GM12801 (cell line): ENCODE measurements around the gene ACSM2A.

Experiments
- TF ChIP-seq, protein P1 (sequence below): IDR thresholded peaks from one replicate; pipeline ENCODE4 v1.5.1; 2011; ENCODE audit warnings: control low read depth; ENCODE audit not compliant: insufficient read length; ENCODE audit errors: extremely low read depth

ACSM2A gene

DNA sequence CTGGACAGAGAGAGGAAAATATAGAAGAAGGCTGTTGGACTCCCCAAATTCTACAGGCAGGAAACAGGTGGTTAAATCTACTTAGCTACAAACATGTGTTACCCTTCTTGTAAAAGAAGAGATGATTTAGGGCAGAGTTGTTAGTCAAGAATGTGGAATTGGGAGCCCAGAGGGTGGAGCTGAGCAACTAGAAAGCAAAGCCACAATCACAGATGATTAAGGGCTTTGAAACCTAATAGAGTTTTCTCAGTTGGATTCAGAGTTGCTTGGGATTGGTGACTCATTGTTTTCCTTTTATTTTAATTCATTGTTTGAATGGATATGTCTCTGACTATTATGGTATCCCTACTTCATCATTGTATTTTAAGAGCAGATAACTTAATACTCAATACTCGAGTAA lies 35.8 kb upstream of the ACSM2A start:
- TF ChIP-seq, protein P1, sequence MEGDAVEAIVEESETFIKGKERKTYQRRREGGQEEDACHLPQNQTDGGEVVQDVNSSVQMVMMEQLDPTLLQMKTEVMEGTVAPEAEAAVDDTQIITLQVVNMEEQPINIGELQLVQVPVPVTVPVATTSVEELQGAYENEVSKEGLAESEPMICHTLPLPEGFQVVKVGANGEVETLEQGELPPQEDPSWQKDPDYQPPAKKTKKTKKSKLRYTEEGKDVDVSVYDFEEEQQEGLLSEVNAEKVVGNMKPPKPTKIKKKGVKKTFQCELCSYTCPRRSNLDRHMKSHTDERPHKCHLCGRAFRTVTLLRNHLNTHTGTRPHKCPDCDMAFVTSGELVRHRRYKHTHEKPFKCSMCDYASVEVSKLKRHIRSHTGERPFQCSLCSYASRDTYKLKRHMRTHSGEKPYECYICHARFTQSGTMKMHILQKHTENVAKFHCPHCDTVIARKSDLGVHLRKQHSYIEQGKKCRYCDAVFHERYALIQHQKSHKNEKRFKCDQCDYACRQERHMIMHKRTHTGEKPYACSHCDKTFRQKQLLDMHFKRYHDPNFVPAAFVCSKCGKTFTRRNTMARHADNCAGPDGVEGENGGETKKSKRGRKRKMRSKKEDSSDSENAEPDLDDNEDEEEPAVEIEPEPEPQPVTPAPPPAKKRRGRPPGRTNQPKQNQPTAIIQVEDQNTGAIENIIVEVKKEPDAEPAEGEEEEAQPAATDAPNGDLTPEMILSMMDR, result no peak

DNA sequence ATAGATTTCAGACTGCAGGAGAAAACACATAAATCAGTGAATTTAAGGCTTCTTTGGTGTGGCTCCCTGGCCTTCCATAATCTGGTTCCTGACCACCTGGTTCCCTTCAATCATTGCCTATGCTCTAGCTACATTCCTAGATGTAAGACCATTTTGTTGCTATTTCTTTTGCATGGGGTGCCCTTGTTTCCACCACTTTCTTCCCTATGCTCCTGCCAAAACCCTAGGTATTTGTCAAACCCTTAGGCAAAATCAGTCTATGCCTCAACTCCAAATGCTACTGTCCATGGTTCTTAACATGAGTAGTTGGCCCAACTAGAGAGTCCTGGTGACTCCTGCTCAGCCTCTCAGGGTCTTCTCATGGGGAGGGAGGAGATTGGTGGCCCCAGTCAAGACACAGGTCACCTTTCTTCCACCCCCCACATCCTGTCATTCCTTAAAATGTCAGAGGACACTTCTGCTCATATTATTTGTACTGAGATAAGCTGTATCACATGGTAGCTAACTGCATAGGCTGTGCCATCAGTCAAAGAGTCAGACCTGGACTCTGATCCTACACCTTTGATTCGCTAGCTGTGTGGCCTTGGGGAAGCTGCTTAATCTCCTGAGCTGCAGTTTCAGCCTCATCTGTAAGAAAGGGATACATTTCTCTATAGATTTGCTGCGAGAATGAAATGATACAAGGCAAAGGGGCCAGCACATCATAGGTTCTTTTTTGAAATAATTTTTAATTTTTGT lies 27.0 kb upstream of the ACSM2A start:
- TF ChIP-seq, protein P1, result no peak

DNA sequence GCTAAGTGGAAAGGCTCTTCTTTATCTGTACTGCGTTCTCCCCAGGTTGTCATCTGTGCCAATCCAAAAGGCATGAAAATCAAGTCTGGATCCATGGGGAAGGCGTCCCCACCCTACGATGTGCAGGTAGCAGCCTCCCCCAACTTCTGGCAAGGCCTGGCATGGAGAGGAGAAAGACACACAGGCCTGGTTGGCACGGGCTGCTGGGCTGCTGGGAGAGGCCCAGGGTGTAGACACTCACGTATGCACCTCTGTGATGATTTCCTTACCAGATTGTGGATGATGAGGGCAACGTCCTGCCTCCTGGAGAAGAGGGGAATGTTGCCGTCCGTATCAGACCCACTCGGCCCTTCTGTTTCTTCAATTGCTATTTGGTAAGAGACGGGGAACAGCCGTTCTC lies 20.4 kb upstream of the ACSM2A start:
- TF ChIP-seq, protein P1, result no peak

DNA sequence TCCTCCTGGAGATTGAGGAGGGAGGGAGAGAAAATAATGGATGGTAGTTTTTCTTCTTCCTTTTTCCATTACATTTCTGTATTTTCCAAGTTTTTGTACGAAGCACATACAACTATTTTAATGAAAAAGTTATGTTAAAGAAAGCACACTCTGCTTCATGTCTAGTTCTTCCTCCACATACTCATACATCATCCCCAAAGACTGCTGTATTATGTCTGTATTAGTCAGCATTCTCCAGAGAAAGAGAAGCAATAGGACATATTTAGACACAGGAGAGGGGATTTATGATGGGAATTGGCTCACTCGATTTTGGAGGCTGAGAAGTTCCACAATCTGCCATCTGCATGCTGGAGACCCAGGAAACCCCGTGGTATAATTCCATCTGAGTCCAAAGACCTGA lies 10.1 kb upstream of the ACSM2A start:
- TF ChIP-seq, protein P1, result no peak

DNA sequence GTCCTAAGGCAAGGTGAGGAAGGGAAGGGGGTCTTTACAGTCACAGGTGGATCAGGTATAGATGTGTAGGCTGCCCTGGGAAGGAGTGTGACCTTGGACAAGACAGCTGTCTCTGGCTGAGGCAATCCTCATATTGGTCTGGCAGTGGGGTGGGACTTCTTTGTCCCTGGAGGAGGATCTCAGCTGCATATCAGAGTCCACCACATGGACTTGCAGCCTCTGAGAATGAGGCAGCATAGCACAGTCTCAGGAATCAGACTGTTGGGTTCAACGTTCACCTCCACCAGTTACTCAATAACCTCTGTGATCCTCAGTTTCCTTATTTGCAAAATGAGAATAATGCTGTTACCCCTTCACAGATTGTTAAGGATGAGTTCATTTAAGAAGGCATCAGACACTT lies 33.4 kb downstream of the ACSM2A start:
- TF ChIP-seq, protein P1, result no peak

DNA sequence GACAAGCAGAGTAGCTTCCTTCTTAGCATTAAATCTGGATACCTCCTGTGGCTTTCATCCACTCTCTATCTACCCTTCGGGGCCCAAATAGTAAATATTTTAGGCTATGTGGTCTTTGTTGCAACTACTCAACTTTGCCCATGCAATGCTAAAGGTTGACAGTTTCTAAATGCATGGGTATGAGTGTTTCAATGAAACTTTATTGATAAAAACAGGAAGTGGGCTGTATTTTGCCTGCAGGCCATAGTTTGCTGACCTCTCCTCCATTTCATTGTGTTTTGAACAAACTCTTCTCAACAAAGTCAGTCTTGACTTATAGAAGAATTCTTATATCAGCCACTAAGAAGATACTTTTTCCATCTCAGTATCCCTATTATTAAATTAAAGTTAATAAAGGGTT lies 34.1 kb downstream of the ACSM2A start:
- TF ChIP-seq, protein P1, result no peak

DNA sequence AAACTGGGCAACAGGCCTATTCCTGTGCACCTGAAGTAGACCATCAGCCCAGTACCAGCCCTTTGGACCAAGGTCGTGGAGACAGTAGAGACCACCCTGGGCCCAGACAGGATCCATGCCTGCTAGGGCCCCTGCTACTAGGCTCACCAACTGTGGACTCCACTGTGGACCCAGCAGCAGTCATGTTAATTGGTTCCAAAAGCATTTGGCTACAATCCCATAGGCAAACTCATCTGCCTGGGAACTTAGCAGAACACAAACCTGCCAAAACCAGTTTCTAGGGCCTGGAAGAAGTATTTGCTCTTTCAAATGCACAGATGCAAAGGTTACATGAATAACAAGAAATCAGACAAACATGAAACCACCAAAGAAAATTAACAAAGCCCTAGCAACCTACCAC lies 53.1 kb downstream of the ACSM2A start:
- TF ChIP-seq, protein P1, result no peak
